Hippocampal formation (tissue), 2 donors: ENCODE data around the gene TMEM40.
"Not testable (repeated sequence)": the region's sequence is repeated elsewhere in the genome, so short reads cannot be mapped to it uniquely, and the experiment has no call there.

Experiments used
- DNase-seq, 2 donors: peaks; one replicate each; lab custom pipeline; 2025; lab: John Stamatoyannopoulos, UW

Gene TMEM40

GRCh38 chr3:12719541-12719940, 39.5 kb downstream of the TMEM40 start:
- no peak for DNase-seq

GRCh38 chr3:12716605-12717151, 42.4 kb downstream of the TMEM40 start:
- DNase-seq = no peak

GRCh38 chr3:12714278-12714677, 44.8 kb downstream of the TMEM40 start:
- DNase-seq = no peak

- no peak for DNase-seq
These were observed 49.0 kb downstream of the TMEM40 start for GRCh38 chr3:12710062-12710461.

- no peak for DNase-seq
These were observed 49.7 kb downstream of the TMEM40 start for GRCh38 chr3:12709334-12709733.

GRCh38 chr3:12708584-12709192, 50.4 kb downstream of the TMEM40 start:
- no peak for DNase-seq

- no peak for DNase-seq
These were observed 51.6 kb downstream of the TMEM40 start for GRCh38 chr3:12707449-12707848.

- DNase-seq = no peak
These were observed 52.4 kb downstream of the TMEM40 start for GRCh38 chr3:12706504-12707253.

GRCh38 chr3:12705981-12706380, 53.1 kb downstream of the TMEM40 start:
- DNase-seq = no peak

GRCh38 chr3:12705374-12705926, 53.6 kb downstream of the TMEM40 start:
- DNase-seq = no peak

- DNase-seq = no peak
These were observed 56.6 kb downstream of the TMEM40 start for GRCh38 chr3:12702501-12702900.

- DNase-seq = not testable (repeated sequence)
These were observed 57.5 kb downstream of the TMEM40 start for GRCh38 chr3:12701601-12702000.

GRCh38 chr3:12700800-12701199, 58.3 kb downstream of the TMEM40 start:
- no peak for DNase-seq

- DNase-seq = no peak
These were observed 63.1 kb downstream of the TMEM40 start for GRCh38 chr3:12695916-12696315.

GRCh38 chr3:12695112-12695511, 63.9 kb downstream of the TMEM40 start:
- DNase-seq = no peak

GRCh38 chr3:12692444-12692843, 66.6 kb downstream of the TMEM40 start:
- no peak for DNase-seq

GRCh38 chr3:12689997-12690711, 68.9 kb downstream of the TMEM40 start:
- no peak for DNase-seq

- DNase-seq = no peak
These were observed 71.1 kb downstream of the TMEM40 start for GRCh38 chr3:12687948-12688347.

GRCh38 chr3:12686096-12686495, 73.0 kb downstream of the TMEM40 start:
- no peak for DNase-seq
